Measurements from ENCODE around the gene CST5.
"Not testable (repeated sequence)": the region's sequence is repeated elsewhere in the genome, so short reads cannot be mapped to it uniquely, and the experiment has no call there.

Gene CST5

GRCh38 chr20:23887856-23888255 is 8.3 kb upstream of the CST5 start:
- DNase-seq = no peak

GRCh38 chr20:23884771-23885162 is 5.2 kb upstream of the CST5 start:
- no peak for DNase-seq

GRCh38 chr20:23884136-23884770 is 4.7 kb upstream of the CST5 start:
- no peak for DNase-seq

GRCh38 chr20:23881371-23881770 is 1.8 kb upstream of the CST5 start:
- DNase-seq = no peak

- no peak for DNase-seq
Observed at GRCh38 chr20:23880417-23880816, 869 bp upstream of the CST5 start.

GRCh38 chr20:23879811-23880374 is 345 bp upstream of the CST5 start:
- DNase-seq = no peak

GRCh38 chr20:23878787-23879186 is 761 bp downstream of the CST5 start:
- no peak for DNase-seq

- DNase-seq = not testable (repeated sequence)
Observed at GRCh38 chr20:23878016-23878542, 1.5 kb downstream of the CST5 start.

- no peak for DNase-seq
Observed at GRCh38 chr20:23877524-23877923, 2.0 kb downstream of the CST5 start.

- DNase-seq = no peak
Observed at GRCh38 chr20:23875606-23876237, 3.8 kb downstream of the CST5 start.

- DNase-seq = no peak
Observed at GRCh38 chr20:23874747-23875146, 4.8 kb downstream of the CST5 start.

GRCh38 chr20:23873370-23874015 is 6.1 kb downstream of the CST5 start:
- DNase-seq = no peak

- DNase-seq = no peak
Observed at GRCh38 chr20:23872065-23872464, 7.5 kb downstream of the CST5 start.

- no peak for DNase-seq
Observed at GRCh38 chr20:23870461-23870860, 9.1 kb downstream of the CST5 start.

GRCh38 chr20:23869520-23869919 is 10.0 kb downstream of the CST5 start:
- DNase-seq = no peak

- DNase-seq = no peak
Observed at GRCh38 chr20:23868321-23868720, 11.2 kb downstream of the CST5 start.

- no peak for DNase-seq
Observed at GRCh38 chr20:23867152-23867776, 12.3 kb downstream of the CST5 start.

- not testable (repeated sequence) for DNase-seq
Observed at GRCh38 chr20:23860771-23861170, 18.8 kb downstream of the CST5 start.

GRCh38 chr20:23857962-23858595 is 21.5 kb downstream of the CST5 start:
- no peak for DNase-seq

GRCh38 chr20:23856736-23857135 is 22.8 kb downstream of the CST5 start:
- DNase-seq = no peak

- no peak for DNase-seq
Observed at GRCh38 chr20:23856226-23856625, 23.3 kb downstream of the CST5 start.

- DNase-seq = no peak
Observed at GRCh38 chr20:23841693-23842092, 37.9 kb downstream of the CST5 start.

GRCh38 chr20:23835716-23836115 is 43.8 kb downstream of the CST5 start:
- DNase-seq = no peak
